CD4-positive, alpha-beta T cell (primary cell): ENCODE data around the gene KLRF2. TPM values are rescaled to one million over a fixed set of nuclear protein-coding genes. Genes with fewer than 3 reads are reported as not detected.

Experiments used
- ATAC-seq: fragments of 200-7000 bp; cut with Tn5 transposase; one replicate; pipeline ENCODE4 v1.10.0; 2022; ENCODE audit warnings: mild to moderate bottlenecking; ENCODE audit not compliant: poor library complexity
- CTCF ChIA-PET: fragments of 350-600 bp; sonication (Branson Sonifier 250); formaldehyde crosslinking; loops from one replicate; lab custom pipeline; 2021; ENCODE audit warnings: antibody characterized with exemption, inconsistent platforms; lab: Charles Lee
- POLR2A ChIA-PET: fragments of 350-600 bp; sonication (Branson Sonifier 250); formaldehyde crosslinking; loops from one replicate; lab custom pipeline; 2021; ENCODE audit warnings: antibody characterized with exemption, inconsistent platforms; lab: Charles Lee
- DNase-seq, 14 experiments: peaks; one replicate each; pipeline ENCODE4 v3.0.0-alpha.2; 2013 to 2020; ENCODE audit warnings: mixed read lengths in 2 of 14
- H3K27ac ChIP-seq, 2 donors: one replicate each; pipeline versions ENCODE4 v1.5.1 to v1.7.0; 2013; ENCODE audit warnings: low read length in 2 of 2, low read depth in 1 of 2, mild to moderate bottlenecking in 1 of 2
- H3K27me3 ChIP-seq, 2 experiments: 1 replicate in 1 of 2; 2 replicates in 1 of 2; pipeline versions ENCODE4 v1.6.1 to v1.7.0; 2013; ENCODE audit warnings: low read length in 2 of 2, control low read depth in 1 of 2, mild to moderate bottlenecking in 1 of 2, moderate library complexity in 1 of 2; ENCODE audit not compliant: insufficient read depth in 2 of 2, control insufficient read depth in 1 of 2
- H3K36me3 ChIP-seq: one replicate; pipeline ENCODE4 v1.6.1; 2013; ENCODE audit warnings: low read length, control low read depth; ENCODE audit not compliant: insufficient read depth
- H3K4me1 ChIP-seq: one replicate; pipeline ENCODE4 v1.6.1; 2013; ENCODE audit warnings: low read length, control low read depth; ENCODE audit not compliant: insufficient read depth
- H3K4me3 ChIP-seq: one replicate; pipeline ENCODE4 v1.5.1; 2013; ENCODE audit warnings: mild to moderate bottlenecking, low read length, moderate library complexity
- H3K9me3 ChIP-seq, 2 experiments: 1 replicate in 1 of 2; 2 replicates in 1 of 2; pipeline versions ENCODE4 v1.6.1 to v1.7.0; 2013; ENCODE audit warnings: low read length in 2 of 2, mild to moderate bottlenecking in 2 of 2, control low read depth in 1 of 2, moderate library complexity in 1 of 2; ENCODE audit not compliant: control insufficient read depth in 1 of 2, insufficient read depth in 1 of 2
- H3K27ac Mint-ChIP-seq: one replicate; pipeline ENCODE4 v1.8.0; 2020; ENCODE audit warnings: mixed read lengths
- H3K27me3 Mint-ChIP-seq: one replicate; pipeline ENCODE4 v1.8.0; 2021; ENCODE audit warnings: mixed read lengths
- H3K36me3 Mint-ChIP-seq: one replicate; pipeline ENCODE4 v1.8.0; 2021; ENCODE audit warnings: low read depth, mixed read lengths
- H3K4me1 Mint-ChIP-seq: one replicate; pipeline ENCODE4 v1.8.0; 2021; ENCODE audit warnings: low read depth, mixed read lengths
- H3K4me3 Mint-ChIP-seq: one replicate; pipeline ENCODE4 v1.8.0; 2020; ENCODE audit warnings: mild to moderate bottlenecking, mixed read lengths
- H3K9me3 Mint-ChIP-seq: one replicate; pipeline ENCODE4 v1.8.0; 2020; ENCODE audit warnings: mixed read lengths
- intact Hi-C, 2 experiments: fragments of 100-400 bp; cut with DNase I in 1 of 2; cut with micrococcal nuclease in 1 of 2; formaldehyde crosslinking; loops; one replicate each; pipeline versions ENCODE4 v1.15.1 to v1.9.0; 2023 to 2025; cut with DNase I, micrococcal nuclease
- total RNA-seq, 174 experiments: library from RNA in 2 of 174; stranded (reverse) in 2 of 174; gene quantifications; one replicate each; pipeline ENCODE4 v1.2.3 and lab custom pipeline; 2021 to 2026
- TF ChIP-seq, protein P1 (sequence below): fragments of 200-600 bp; IDR thresholded peaks from one replicate; pipeline ENCODE4 v1.8.0; 2022; ENCODE audit warnings: antibody characterized with exemption, mild to moderate bottlenecking

The KLRF2 gene
- total RNA-seq, 2 experiments from 2014 or later: not detected

GRCh38 chr12:9931245-9931644 lies 50.0 kb downstream of the KLRF2 start:
- POLR2A ChIA-PET: no interaction called here
- no peak overlapping the region for H3K27ac ChIP-seq
- TF ChIP-seq, protein P1, sequence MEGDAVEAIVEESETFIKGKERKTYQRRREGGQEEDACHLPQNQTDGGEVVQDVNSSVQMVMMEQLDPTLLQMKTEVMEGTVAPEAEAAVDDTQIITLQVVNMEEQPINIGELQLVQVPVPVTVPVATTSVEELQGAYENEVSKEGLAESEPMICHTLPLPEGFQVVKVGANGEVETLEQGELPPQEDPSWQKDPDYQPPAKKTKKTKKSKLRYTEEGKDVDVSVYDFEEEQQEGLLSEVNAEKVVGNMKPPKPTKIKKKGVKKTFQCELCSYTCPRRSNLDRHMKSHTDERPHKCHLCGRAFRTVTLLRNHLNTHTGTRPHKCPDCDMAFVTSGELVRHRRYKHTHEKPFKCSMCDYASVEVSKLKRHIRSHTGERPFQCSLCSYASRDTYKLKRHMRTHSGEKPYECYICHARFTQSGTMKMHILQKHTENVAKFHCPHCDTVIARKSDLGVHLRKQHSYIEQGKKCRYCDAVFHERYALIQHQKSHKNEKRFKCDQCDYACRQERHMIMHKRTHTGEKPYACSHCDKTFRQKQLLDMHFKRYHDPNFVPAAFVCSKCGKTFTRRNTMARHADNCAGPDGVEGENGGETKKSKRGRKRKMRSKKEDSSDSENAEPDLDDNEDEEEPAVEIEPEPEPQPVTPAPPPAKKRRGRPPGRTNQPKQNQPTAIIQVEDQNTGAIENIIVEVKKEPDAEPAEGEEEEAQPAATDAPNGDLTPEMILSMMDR: no peak
- intact Hi-C loops: no loop called here
- peaks cover 0 to 3% of the 10 kb centered on the region in 2 experiments for H3K27me3 ChIP-seq
- no peaks in the 10 kb centered on the region for H3K36me3 ChIP-seq
- no peaks in the 10 kb centered on the region for H3K4me1 Mint-ChIP-seq
- no peaks in the 10 kb centered on the region for H3K9me3 ChIP-seq
- H3K4me3 ChIP-seq: no peak overlapping the region
- DNase-seq (no peak), ATAC-seq (no peak)
- no peaks in the 10 kb centered on the region for H3K9me3 Mint-ChIP-seq
- CTCF ChIA-PET: interaction anchor here (1.2 to 1.8 kb wide), 2 partner anchors 10 to 117 kb away, joined by 3 to 6 read pairs; no protein-coding TSS in a partner anchor
- H3K27me3 Mint-ChIP-seq: no peaks in the 10 kb centered on the region
- no peak overlapping the region for H3K4me3 Mint-ChIP-seq
- H3K27ac Mint-ChIP-seq: no peak overlapping the region
- no peaks in the 10 kb centered on the region for H3K36me3 Mint-ChIP-seq
- H3K4me1 ChIP-seq: no peaks in the 10 kb centered on the region

DNA sequence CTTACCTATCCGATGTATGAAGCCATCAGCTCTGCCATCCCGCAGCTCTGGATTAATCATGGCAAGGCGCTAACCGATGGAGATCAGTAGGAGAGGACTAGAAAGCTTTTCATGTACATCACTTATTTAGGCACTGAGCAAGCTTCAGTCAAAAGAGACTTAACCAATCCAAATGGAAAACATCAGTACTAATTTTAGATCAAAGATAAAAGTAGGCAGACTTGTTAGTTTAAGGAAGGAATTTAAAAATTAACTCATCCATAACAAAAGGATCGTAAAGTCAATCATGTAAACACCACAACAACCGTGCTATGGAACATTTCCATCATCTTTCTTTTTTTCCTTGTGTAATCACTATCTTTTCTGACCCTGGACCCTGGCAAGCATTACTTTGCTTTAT lies 51.0 kb downstream of the KLRF2 start, which contains the start of gene CLEC2A:
Gene CLEC2A, minus strand, starts transcription at position 101 of the 400 bp plus-strand sequence. Its CDS starts 41 bp downstream, at position 60.
- H3K4me3 ChIP-seq: no peak within 1 kb of the TSS
- H3K4me1 Mint-ChIP-seq: no peaks in the 10 kb centered on the region
- no peak within 1 kb of the TSS for H3K4me3 Mint-ChIP-seq
- ChIA-PET CTCF (interaction anchor here (1.2 to 1.8 kb wide), 2 partner anchors 11 to 118 kb away, joined by 3 to 6 read pairs; no protein-coding TSS in a partner anchor), POLR2A (no interaction called here)
- TF ChIP-seq, protein P1: no peak
- H3K27me3 Mint-ChIP-seq: no peaks in the 10 kb centered on the region
- DNase-seq (no peak), ATAC-seq (no peak)
- intact Hi-C loops: no loop called here
- no peak within 1 kb of the TSS for H3K27ac ChIP-seq
- no peaks in the 10 kb centered on the region for H3K9me3 Mint-ChIP-seq
- peaks cover 0 to 3% of the 10 kb centered on the region in 2 experiments for H3K27me3 ChIP-seq
- H3K4me1 ChIP-seq: no peaks in the 10 kb centered on the region
- H3K36me3 ChIP-seq: no peaks in the 10 kb centered on the region
- H3K27ac Mint-ChIP-seq: no peak within 1 kb of the TSS
- H3K9me3 ChIP-seq: no peaks in the 10 kb centered on the region
- H3K36me3 Mint-ChIP-seq: no peaks in the 10 kb centered on the region

GRCh38 chr12:9933958-9934357 lies 52.7 kb downstream of the KLRF2 start:
- no peak overlapping the region for H3K27ac Mint-ChIP-seq
- DNase-seq (no peak), ATAC-seq (no peak)
- no peaks in the 10 kb centered on the region for H3K36me3 Mint-ChIP-seq
- no peaks in the 10 kb centered on the region for H3K27me3 Mint-ChIP-seq
- Histone ChIP-seq H3K9me3 (no peaks in the 10 kb centered on the region), H3K27ac (no peak overlapping the region), H3K36me3 (no peaks in the 10 kb centered on the region), H3K27me3 (peaks cover 0 to 3% of the 10 kb centered on the region in 2 experiments), H3K4me1 (no peaks in the 10 kb centered on the region), H3K4me3 (no peak overlapping the region)
- no peaks in the 10 kb centered on the region for H3K9me3 Mint-ChIP-seq
- TF ChIP-seq, protein P1: no peak
- H3K4me1 Mint-ChIP-seq: no peaks in the 10 kb centered on the region
- CTCF ChIA-PET: interaction anchor here (1.0 kb wide), 1 partner anchor 120 kb away, joined by 4 read pairs; no protein-coding TSS in a partner anchor
- no peak overlapping the region for H3K4me3 Mint-ChIP-seq
- intact Hi-C loops: no loop called here
- POLR2A ChIA-PET: interaction anchor here (1.0 kb wide), 2 partner anchors 64 to 66 kb away, joined by 3 to 4 read pairs; no protein-coding TSS in a partner anchor
